Inflammatory macrophage (primary cell): Measurements from ENCODE around the gene DZIP1.

Experiments
- DNase-seq, 2 donors: peaks; one replicate each; pipeline ENCODE4 v3.0.0-alpha.2; 2020 to 2022

The DZIP1 gene

GRCh38 chr13:95642999-95643398 lies 1.5 kb downstream of the DZIP1 start:
- DNase-seq, result no peak

GRCh38 chr13:95642028-95642621 lies 2.4 kb downstream of the DZIP1 start:
- no peak for DNase-seq

GRCh38 chr13:95641291-95642027 lies 3.0 kb downstream of the DZIP1 start:
- DNase-seq, result no peak

GRCh38 chr13:95636853-95637252 lies 7.7 kb downstream of the DZIP1 start:
- DNase-seq, result no peak

DNA sequence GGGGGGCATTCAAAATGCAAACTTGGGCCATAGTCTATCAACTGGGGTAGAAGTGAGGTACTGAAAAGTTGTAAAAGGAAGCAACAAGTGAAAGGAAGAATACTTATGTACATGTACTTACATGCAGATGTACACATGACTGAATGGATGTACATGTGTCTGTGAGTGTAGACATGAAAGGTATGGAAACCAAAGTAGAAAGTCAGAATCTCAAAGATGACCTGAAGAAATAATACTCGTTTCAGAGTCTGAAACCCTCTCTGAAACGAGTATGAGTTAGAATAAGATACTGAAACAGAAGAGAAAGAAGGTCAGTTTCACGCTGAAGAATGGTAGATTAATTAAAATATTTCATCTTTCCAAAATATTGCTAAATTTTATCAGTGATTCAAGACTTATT lies 13.9 kb downstream of the DZIP1 start:
- DNase-seq, result no peak

- no peak for DNase-seq
Measured at GRCh38 chr13:95629071-95629470, 15.4 kb downstream of the DZIP1 start.

GRCh38 chr13:95628488-95628887 lies 16.0 kb downstream of the DZIP1 start:
- no peak for DNase-seq

GRCh38 chr13:95627590-95627989 lies 16.9 kb downstream of the DZIP1 start:
- no peak for DNase-seq

GRCh38 chr13:95626768-95627167 lies 17.7 kb downstream of the DZIP1 start:
- DNase-seq, result no peak

DNA sequence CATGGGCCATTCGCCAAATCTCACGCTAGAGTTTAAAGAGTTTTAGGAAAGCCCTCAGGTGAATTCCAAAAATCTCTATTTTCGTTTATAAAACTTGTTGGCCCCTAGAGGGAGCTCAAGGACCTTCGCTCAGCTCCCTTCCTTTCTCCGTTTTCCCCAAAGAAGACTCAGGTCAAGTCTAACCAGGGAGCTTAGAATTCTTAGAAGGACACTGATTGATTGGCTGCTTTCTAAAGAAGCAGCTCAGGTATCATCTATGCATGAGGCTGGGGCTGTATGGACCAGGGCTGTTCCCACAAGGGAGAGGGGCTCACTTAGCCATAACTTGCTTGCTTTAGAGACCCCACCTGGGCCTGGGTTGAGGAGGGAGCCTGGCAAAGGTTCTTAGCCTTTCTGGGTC lies 20.5 kb downstream of the DZIP1 start:
- DNase-seq, result peak; percentile 48 to 65

DNA sequence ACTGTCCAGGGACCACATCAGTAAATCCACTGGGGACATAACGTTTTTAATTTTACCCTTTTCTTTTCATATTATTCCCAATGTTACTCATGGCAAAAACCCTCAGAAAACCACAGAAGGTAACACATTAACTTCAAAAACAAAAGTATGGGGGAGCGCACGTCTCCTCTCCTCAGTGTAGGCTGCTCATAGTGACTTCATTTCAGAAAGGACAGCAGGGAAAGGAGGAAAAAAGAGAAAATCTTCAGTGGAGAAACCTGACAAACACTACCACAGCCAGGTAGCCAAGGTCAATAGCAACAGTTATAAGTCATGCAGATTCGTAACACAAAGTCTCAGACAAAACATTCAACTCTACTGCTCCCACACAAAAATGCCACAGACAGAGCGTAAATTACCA lies 21.4 kb downstream of the DZIP1 start:
- DNase-seq, result no peak

GRCh38 chr13:95620825-95621498 lies 23.5 kb downstream of the DZIP1 start:
- DNase-seq, result no peak

GRCh38 chr13:95620030-95620824 lies 24.3 kb downstream of the DZIP1 start:
- DNase-seq, result peak; percentile 6 to 31

DNA sequence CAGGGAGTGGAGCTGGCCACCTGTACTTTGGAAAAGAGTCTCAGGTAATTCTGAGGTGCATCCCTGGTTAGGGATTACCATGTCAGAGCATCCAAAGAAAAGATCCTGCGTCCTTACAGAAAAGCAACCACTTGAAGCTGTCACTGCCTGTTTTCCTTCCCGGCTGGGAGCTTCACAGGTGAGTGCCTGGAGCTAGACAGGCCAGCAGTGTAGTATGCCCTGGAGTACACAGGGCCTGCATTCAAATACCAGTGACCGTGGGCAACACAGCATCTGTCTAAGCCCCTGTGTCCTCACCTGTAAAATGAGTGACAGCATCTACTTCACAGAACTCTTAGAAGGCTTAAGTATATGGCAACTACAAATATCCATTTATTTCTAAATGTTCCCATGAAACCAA lies 29.0 kb downstream of the DZIP1 start:
- DNase-seq, result no peak

DNA sequence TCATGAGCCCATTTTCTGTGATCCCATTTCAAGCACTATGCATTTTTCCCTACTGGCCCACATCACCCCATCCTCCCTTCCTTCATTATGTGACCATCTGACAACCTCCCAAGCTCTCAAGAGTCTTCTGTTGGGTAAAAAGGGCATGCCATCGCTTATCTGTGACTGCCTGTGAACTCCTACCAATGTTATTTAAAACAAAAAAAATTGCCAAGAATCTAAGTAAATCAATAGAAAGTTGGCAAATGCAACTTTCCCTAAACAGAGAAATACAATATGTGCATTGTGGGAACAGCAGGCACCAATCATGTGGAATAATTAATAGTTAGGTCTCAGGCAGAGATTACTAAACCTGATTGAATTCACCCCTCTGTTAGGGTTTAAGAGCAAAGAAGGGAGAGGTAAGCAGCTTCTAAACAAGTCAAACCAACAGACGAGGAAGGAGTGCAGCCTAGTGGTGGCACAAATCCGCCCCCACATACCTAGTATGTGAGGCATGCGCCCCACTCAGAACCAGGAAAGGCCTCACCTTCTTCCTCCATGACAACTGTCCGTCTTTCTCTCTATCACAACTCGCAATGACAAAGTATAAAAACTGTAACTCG lies 29.8 kb downstream of the DZIP1 start:
- DNase-seq, result no peak

DNA sequence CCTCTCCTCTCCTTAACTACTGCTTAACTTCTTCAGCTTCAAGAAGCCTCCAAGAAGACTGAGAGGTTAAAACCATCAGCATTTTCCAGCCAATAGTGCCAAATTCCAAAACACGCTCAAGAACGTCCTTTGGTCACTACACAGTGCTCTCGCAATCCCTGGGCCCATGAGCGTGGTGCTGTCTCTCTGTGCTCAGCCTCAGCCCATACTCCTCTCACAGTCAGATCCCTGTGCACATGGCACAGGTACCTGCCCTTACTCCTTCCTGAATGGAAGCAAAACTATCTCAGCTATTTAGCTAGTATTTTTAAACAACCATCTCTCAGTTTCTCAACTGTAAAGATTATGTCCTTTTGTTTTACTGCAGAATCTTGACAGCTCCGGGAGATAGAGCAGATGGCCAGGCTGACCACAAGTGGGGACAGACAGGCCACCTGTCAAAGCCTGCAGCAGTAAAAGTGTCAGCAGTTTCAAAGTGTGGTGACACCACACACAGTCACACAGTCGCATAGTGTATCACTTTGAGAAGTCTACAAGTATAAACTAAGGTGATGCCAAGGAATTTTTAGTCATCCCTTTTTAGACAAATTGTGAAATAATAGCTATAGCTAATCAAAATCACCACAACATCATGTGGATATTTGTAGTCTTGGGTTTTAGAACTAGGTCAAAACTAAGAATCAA lies 35.7 kb downstream of the DZIP1 start:
- no peak for DNase-seq

DNA sequence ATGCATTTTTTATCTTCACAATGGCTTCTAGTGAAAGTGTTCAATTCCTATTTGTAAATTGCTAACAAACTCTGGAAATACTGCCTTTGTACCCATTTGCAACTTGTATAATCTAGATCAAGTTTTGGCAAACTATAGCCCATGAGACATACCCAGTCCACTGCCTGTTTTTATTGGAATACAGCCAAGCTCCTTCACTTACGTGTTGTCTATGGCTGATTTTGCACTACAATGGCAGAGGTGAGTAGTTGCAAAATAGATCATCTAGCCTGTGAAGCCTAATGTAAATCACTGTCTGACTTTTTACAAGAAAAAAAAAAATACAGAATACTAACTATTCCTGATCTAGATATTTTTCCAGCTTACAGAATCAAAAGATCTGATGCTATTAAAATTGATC lies 37.1 kb downstream of the DZIP1 start:
- DNase-seq, result no peak

GRCh38 chr13:95605448-95606125 lies 38.9 kb downstream of the DZIP1 start:
- no peak for DNase-seq

DNA sequence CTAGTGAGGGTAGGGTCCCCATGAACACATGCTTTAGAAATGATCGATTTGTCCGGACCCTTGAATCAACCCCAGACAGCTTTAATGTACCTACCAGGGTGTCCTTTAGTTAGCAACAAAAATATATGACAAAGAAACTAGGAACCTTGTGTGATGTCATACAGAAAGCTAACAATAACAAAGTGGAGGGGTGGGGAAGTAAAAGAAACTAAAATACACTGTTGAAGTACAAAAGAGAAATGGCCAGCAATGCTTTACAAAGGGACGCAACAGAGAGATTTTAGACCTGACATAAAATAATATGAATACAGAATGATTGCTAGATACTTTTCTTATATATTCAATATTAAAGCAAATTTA lies 40.0 kb downstream of the DZIP1 start:
- no peak for DNase-seq

DNA sequence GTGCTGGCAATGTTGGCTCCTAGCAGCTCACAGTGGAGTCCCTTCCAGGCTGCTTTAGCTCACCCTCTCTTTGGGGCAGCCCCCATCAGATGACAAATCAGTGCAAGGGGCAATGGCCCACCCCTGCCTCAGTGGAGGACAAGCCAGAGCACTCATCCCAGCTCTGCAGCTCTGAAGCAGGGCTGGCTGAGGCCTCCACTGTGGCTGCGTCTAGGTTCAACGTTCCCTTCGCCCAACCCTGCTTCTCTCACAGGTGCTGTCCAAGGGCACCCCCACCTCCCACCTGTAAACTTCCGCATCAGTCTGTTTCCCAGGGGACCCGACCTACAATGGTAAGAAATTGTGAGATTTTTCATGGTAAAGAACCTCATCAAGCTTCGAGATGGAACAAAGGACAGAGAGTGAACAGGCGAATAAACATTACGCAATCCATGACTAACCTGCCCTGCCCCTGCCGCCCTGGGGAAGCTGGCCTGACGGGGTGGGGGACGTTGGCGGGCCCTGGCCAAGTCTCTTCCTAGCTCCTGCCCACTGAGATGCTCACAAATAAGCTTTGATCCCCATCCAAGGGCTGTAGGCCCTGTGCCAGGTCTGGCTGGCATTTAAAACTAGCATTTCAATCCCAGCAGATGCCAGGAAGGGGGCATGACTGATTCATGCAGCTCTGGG lies 40.5 kb downstream of the DZIP1 start:
- DNase-seq, result no peak

DNA sequence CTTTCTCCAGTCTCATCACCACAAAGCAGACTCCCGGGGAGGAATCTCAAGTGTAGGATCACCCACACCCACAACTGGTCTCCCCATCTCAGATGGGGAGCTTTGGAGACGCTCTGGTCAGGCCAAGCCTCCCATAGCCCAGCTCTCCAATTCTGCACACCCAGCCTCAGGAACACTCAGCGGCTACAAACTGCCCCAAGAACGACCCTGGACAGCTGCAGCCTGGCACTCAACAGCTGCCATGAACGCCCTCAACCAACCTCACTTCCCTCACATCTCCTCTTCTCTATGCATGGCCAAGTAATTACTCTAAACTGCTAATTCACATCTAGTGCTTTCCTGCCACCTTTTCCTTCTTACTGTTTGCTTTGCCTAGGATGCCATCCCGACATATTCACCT lies 42.6 kb downstream of the DZIP1 start:
- no peak for DNase-seq
